ENCODE data around the gene AVEN. TPM values are rescaled to one million over a fixed set of nuclear protein-coding genes. Genes with fewer than 3 reads are reported as not detected.

AVEN gene
- total and polyA plus RNA-seq, 2 experiments from 2014 or later: 7.7 to 10.3 TPM

DNA sequence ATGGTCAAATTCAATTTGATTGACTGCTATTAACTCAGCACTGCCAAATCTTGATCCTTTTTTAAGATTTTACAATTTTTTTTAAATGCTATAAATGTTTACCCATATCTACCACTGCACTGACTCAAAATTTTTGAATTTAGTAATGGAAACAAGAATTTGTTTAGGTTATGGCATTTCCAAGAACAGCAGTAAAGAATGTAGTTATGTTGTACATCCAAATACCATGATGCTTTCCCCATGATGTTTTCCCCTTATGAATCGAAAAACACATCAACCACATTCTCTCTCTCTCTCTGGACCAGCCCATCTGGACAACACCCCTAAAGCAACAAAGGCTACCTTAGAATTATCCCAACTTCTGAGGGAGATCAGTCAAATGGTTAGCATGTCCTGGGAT, 56.5 kb downstream of the AVEN start:
- H3K4me1 Mint-ChIP-seq: peaks cover 6% of the 10 kb centered on the region; the same call in 2 of the 3 replicates
- no peak overlapping the region for H3K27ac Mint-ChIP-seq
- Histone ChIP-seq H3K27ac (ENCODE audit: low read depth) (no peak overlapping the region), H4K20me1 (replicated peaks; ENCODE audit: insufficient read depth) (no peaks in the 10 kb centered on the region), H3K36me3 (ENCODE audit: insufficient read depth) (no peaks in the 10 kb centered on the region), H3K27me3 (ENCODE audit: insufficient read depth) (no peaks in the 10 kb centered on the region), H3K4me1 (ENCODE audit: insufficient read depth) (peaks cover 3% of the 10 kb centered on the region; the same call in 1 of the 2 replicates), H3K9me2 (ENCODE audit: insufficient read depth) (no peaks in the 10 kb centered on the region), H3K4me3 (no peak overlapping the region), H3K4me2 (no peak overlapping the region), H3K79me2 (replicated peaks; ENCODE audit: insufficient read depth) (no peaks in the 10 kb centered on the region), H2AFZ (no peak overlapping the region), H3F3A (replicated peaks; ENCODE audit: low read depth) (no peaks in the 10 kb centered on the region)
- no peaks in the 10 kb centered on the region for H3K27me3 Mint-ChIP-seq (ENCODE audit: insufficient read depth, low read depth, poor library complexity)
- H3K9me3 Mint-ChIP-seq: no peaks in the 10 kb centered on the region
- no peak for ATAC-seq
- no peak overlapping the region for H3K4me3 Mint-ChIP-seq
- no peak for TF ChIP-seq POLR2AphosphoS5 (IDR thresholded peaks at IDR 0.05; ENCODE audit: low read depth)
- TF ChIP-seq NANOG (IDR thresholded peaks at IDR 0.05; ENCODE audit: borderline replicate concordance): no peak
- TF ChIP-seq, protein P1, sequence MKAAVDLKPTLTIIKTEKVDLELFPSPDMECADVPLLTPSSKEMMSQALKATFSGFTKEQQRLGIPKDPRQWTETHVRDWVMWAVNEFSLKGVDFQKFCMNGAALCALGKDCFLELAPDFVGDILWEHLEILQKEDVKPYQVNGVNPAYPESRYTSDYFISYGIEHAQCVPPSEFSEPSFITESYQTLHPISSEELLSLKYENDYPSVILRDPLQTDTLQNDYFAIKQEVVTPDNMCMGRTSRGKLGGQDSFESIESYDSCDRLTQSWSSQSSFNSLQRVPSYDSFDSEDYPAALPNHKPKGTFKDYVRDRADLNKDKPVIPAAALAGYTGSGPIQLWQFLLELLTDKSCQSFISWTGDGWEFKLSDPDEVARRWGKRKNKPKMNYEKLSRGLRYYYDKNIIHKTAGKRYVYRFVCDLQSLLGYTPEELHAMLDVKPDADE (IDR thresholded peaks at IDR 0.05): no peak
- TF ChIP-seq CREB1 (CRISPR knock-in tag; IDR thresholded peaks at IDR 0.05; ENCODE audit: low read depth): no peak
- no peak for TF ChIP-seq ZNF331 (CRISPR knock-in tag; IDR thresholded peaks at IDR 0.05; ENCODE audit: low read depth)
- no peak for TF ChIP-seq ZNF114 (CRISPR knock-in tag; IDR thresholded peaks at IDR 0.05)
- no peak for DNase-seq (ENCODE audit: low spot score)
- H3K36me3 Mint-ChIP-seq (ENCODE audit: low read depth): no peaks in the 10 kb centered on the region

DNA sequence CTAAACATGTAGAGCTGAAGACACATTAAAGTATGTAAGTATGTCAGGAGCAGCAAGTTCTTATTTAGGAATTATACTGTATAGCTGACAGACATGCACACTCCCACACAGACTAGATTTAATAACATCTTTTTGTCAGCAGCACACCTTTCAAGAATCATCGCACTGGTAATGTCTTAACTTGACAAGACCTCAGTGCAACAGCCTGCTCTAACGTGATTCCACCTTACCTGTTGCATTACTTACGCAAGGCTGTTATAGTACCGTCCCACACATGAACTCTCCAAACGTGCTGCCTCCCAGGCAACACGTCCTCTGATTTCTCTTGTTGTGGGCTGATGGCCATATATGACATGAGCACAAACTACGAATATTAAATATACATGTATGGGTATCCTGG, 58.8 kb downstream of the AVEN start:
- H3K27ac ChIP-seq (ENCODE audit: low read depth): no peak overlapping the region
- no peak overlapping the region for H3K4me2 ChIP-seq
- no peaks in the 10 kb centered on the region for H3K36me3 ChIP-seq (ENCODE audit: insufficient read depth)
- ATAC-seq: no peak
- no peaks in the 10 kb centered on the region for H3F3A ChIP-seq (replicated peaks; ENCODE audit: low read depth)
- TF ChIP-seq POLR2AphosphoS5 (IDR thresholded peaks at IDR 0.05; ENCODE audit: low read depth): no peak
- TF ChIP-seq, protein P1 (IDR thresholded peaks at IDR 0.05): no peak
- TF ChIP-seq, protein P2, sequence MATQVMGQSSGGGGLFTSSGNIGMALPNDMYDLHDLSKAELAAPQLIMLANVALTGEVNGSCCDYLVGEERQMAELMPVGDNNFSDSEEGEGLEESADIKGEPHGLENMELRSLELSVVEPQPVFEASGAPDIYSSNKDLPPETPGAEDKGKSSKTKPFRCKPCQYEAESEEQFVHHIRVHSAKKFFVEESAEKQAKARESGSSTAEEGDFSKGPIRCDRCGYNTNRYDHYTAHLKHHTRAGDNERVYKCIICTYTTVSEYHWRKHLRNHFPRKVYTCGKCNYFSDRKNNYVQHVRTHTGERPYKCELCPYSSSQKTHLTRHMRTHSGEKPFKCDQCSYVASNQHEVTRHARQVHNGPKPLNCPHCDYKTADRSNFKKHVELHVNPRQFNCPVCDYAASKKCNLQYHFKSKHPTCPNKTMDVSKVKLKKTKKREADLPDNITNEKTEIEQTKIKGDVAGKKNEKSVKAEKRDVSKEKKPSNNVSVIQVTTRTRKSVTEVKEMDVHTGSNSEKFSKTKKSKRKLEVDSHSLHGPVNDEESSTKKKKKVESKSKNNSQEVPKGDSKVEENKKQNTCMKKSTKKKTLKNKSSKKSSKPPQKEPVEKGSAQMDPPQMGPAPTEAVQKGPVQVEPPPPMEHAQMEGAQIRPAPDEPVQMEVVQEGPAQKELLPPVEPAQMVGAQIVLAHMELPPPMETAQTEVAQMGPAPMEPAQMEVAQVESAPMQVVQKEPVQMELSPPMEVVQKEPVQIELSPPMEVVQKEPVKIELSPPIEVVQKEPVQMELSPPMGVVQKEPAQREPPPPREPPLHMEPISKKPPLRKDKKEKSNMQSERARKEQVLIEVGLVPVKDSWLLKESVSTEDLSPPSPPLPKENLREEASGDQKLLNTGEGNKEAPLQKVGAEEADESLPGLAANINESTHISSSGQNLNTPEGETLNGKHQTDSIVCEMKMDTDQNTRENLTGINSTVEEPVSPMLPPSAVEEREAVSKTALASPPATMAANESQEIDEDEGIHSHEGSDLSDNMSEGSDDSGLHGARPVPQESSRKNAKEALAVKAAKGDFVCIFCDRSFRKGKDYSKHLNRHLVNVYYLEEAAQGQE (IDR thresholded peaks at IDR 0.05; ENCODE audit: unreplicated experiment): no peak
- no peak for TF ChIP-seq CREB1 (CRISPR knock-in tag; IDR thresholded peaks at IDR 0.05; ENCODE audit: low read depth)
- TF ChIP-seq JUNB (IDR thresholded peaks at IDR 0.05; ENCODE audit: unreplicated experiment): no peak
- no peak for TF ChIP-seq ZNF114 (CRISPR knock-in tag; IDR thresholded peaks at IDR 0.05)
- TF ChIP-seq NANOG (IDR thresholded peaks at IDR 0.05; ENCODE audit: borderline replicate concordance): no peak
- no peak for TF ChIP-seq EZH2phosphoT487 (IDR thresholded peaks at IDR 0.05; ENCODE audit: unreplicated experiment)
- no peak for TF ChIP-seq EZH2 (IDR thresholded peaks at IDR 0.05; ENCODE audit: low read depth, unreplicated experiment)
- H3K79me2 ChIP-seq (replicated peaks; ENCODE audit: insufficient read depth): no peaks in the 10 kb centered on the region
- H3K9me2 ChIP-seq (ENCODE audit: insufficient read depth): no peaks in the 10 kb centered on the region
- H4K20me1 ChIP-seq (replicated peaks; ENCODE audit: insufficient read depth): no peaks in the 10 kb centered on the region
- Mint-ChIP-seq H3K9me3 (no peaks in the 10 kb centered on the region), H3K27ac (no peak overlapping the region), H3K4me1 (peaks cover 6% of the 10 kb centered on the region; the same call in 2 of the 3 replicates), H3K36me3 (ENCODE audit: low read depth) (no peaks in the 10 kb centered on the region), H3K4me3 (no peak overlapping the region), H3K27me3 (ENCODE audit: insufficient read depth, low read depth, poor library complexity) (no peaks in the 10 kb centered on the region)
- H3K4me1 ChIP-seq (ENCODE audit: insufficient read depth): 0 out of 2 replicates have a peak, but pooled peaks cover 3% of the 10 kb centered on the region
- H3K4me3 ChIP-seq: no peak overlapping the region
- no peaks in the 10 kb centered on the region for H3K27me3 ChIP-seq (ENCODE audit: insufficient read depth)
- no peak for DNase-seq (ENCODE audit: low spot score)
- no peak overlapping the region for H2AFZ ChIP-seq

All from GM23338 (cell line).